HPDE6-E6E7 (cell line): ENCODE data around the gene NAB2.

ENCODE experiments used
- DNase-seq: peaks from one replicate; pipeline ENCODE4 v3.0.0; 2011; ENCODE audit warnings: missing footprints; ENCODE audit errors: extremely low spot score

The NAB2 gene

GRCh38 chr12:57133013-57133569 lies 44.2 kb downstream of the NAB2 start:
- DNase-seq, result no peak

GRCh38 chr12:57133916-57134315 lies 45.0 kb downstream of the NAB2 start:
- DNase-seq, result no peak

- no peak for DNase-seq
These were observed 46.0 kb downstream of the NAB2 start for GRCh38 chr12:57134949-57135348.

GRCh38 chr12:57135527-57136326 lies 46.8 kb downstream of the NAB2 start:
- no peak for DNase-seq

- no peak for DNase-seq
These were observed 49.8 kb downstream of the NAB2 start for GRCh38 chr12:57138526-57139272.

- DNase-seq, result no peak
These were observed 51.1 kb downstream of the NAB2 start for GRCh38 chr12:57139796-57140649.

- no peak for DNase-seq
These were observed 52.3 kb downstream of the NAB2 start for GRCh38 chr12:57141249-57141648.

- DNase-seq, result no peak
These were observed 53.2 kb downstream of the NAB2 start for GRCh38 chr12:57142121-57142520.

- DNase-seq, result no peak
These were observed 53.8 kb downstream of the NAB2 start for GRCh38 chr12:57142727-57143126.

- no peak for DNase-seq
These were observed 54.5 kb downstream of the NAB2 start for GRCh38 chr12:57143454-57143853.
